Activated naive CD4-positive, alpha-beta T cell treated with Interleukin-2 at 50 U/mL for 16 hours (primary cell): Measurements from ENCODE around the gene ACTR6.
"Not testable (repeated sequence)": the region's sequence is repeated elsewhere in the genome, so short reads cannot be mapped to it uniquely, and the experiment has no call there.

Experiments used
- DNase-seq: peaks from one replicate; pipeline ENCODE4 v3.0.0-alpha.2; 2020

Gene ACTR6

DNA sequence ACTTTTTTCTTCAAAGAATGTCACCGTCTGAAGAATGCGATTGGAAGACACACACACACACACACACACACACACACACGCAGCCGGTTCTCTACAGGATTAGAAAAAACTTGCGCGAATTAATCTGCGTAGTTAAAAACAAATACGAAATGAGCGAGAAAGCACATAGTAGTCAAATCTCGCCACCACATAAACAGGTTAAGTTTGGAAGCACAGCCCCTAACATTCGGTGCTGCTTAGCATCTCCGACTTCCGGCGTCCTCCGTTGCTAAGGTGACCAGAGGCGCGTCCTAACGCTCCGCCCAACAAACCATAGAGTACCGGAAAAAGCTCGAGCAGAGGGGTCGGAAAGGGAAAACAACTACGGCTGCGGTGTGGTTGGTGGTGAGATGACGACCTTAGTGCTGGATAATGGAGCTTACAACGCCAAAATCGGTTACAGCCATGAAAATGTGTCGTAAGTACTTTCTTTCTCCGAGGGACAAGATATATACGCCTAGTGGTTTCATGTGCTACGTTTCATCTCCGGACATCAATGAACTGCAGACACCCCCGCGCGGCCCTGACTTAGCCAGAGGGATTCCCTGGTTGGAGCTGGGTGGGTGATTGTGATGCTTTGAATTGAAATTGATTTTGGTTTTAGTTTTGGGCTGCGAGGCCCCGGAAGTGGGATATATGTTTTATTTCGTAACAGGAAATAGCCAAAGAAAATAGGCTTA lies at the start of gene ACTR6:
Gene ACTR6 (plus strand): TSS at position 353 of the 719 bp plus-strand sequence. CDS start 37 bp downstream, at position 390.
- peak; percentile 97 for DNase-seq

DNA sequence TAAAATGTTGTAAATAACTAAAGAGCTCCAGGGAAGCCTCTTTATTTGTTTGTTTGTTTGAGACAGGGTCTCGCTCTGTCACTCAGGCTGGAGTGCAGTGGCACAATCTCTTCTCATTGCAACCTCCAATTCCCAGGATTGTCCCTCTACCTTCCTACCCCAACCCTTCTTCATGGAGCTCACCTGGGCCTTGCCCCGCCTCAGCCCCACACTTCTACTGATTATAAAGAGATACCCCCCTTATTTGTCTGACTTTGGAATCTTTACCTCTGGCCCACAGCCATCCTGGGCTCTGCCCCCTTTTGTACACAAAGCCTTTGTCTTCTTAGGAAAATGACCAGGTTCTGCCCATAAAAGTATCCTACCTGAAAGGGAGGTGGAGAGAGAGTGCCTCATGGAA lies 48.8 kb upstream of the ACTR6 start:
- DNase-seq = no peak

DNA sequence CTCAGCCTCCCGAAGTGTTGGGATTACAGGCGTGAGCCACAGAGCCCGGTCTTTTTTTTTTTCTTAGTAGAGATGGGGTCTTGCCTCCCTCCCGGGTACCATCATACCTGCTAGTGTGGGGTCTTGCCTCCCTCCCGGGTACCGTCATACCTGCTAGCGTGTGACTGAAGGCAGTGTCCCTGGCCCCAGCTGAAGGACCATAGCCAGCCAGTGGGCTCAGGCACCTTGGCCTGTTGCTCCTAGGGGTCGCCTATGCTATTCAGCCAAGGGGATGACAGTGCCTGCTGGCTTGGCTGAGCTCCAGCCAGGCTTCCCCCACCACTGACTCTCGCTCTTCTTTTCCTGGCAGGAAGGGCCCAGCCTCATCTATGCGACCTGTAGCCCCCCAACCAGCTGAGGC lies 47.5 kb upstream of the ACTR6 start:
- DNase-seq = no peak

DNA sequence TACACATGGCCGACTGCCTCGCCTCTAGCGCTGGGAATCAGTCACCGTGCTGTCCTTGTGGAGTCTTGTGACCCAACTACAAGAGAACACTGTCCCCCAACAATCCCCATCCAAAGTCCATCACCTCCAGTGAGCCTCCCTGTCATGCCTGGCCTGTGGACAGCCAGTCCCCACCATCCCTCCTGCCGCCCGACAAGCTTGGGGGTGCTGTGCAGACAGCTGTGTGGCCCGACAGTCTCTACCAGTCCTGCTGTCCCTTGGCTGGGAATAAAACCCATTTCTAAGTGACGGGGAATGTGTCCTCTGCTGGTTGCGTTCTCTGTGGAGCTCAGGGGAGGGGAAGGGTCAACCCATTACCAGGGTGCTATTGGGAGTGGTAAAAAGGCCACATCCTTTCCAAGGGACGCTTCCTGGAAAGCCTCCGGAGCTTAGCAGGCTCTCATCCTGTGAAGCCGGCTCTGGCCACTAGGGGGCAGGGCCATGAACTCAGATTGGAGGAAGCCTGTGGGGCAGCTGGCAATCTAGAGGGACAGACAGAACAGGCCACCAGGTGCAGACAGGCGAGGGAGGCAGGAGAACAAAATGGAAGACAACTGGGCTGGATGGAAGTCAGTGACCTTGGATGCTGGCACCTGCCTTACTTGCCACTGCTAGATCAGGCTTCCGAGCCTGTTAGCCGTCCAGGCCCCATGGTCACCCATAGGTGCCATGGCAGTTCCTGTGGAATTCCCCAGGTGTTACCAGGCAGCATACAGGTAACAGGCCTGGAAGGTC lies 46.0 kb upstream of the ACTR6 start:
- peak; percentile 79 for DNase-seq

DNA sequence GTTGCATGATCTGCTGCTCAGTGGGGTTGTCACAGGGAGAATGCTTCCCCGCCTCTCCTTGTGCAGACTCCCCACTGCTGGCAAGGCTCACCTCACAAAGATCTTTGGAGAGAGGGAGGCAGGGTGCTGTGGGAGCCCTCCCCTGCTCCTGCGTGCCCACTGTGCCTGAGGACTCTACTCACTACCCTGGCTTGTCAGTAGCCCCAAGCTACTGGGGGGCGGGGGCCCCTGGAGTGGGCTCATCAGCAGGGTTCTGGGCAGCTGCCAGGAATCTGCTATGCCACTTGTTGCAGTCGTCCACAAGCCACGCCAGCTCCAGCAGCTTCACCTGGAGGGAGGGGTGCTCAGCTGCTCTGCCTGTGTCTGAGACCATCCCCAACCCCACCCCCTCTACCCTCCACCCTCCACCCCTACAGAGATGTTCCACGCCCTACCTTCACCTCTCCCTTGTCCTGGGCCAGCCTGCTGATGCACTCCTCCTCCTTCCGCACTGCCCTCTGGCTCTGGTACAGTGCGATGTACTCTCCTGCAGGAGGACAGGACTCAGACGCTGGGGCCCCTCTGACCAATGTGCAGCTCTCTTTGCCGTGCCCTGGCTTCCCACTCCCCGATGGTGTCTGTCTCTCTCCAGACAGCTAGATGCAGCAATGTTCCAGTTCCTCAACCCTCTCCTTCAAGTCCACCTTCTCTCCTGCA lies 43.7 kb upstream of the ACTR6 start:
- no peak for DNase-seq

DNA sequence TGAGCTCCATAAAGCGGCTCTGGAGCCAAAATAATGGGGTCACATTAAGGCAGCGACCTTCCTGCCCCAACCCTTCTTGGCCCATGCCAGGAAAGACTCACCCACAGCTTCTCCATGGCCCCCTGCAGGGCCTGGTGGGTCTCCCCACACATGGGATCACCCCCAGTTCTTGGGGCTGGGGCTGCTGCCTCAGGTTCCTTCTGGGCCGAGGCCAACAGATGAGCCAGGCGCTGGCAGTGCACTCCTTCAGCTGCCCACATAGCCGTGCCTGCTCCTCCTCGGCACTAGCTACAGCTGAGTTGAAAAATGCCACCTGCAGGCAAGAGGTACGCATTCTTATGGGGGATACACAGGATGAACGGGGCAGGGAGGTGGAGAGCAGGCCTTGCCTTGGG lies 43.2 kb upstream of the ACTR6 start:
- no peak for DNase-seq

DNA sequence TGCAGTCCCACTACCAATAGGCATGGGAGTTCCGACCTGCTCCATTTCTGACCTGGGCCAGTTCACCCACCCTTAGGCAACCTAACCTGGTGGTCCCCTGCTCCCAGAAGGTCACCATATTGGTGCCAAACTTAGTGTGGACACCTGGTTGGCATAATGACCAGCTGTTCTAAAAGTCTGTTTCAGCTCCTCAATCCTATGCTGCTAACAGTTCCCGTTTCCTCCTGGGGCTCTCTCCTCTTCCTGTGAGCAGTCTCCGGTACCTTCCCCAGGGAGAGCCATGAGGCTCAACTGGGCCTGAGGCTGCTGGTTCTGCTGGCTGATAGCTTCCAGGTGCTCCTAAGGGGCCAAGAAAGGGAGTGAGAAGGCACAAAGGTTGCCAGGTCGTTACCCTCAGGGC lies 42.1 kb upstream of the ACTR6 start:
- no peak for DNase-seq

DNA sequence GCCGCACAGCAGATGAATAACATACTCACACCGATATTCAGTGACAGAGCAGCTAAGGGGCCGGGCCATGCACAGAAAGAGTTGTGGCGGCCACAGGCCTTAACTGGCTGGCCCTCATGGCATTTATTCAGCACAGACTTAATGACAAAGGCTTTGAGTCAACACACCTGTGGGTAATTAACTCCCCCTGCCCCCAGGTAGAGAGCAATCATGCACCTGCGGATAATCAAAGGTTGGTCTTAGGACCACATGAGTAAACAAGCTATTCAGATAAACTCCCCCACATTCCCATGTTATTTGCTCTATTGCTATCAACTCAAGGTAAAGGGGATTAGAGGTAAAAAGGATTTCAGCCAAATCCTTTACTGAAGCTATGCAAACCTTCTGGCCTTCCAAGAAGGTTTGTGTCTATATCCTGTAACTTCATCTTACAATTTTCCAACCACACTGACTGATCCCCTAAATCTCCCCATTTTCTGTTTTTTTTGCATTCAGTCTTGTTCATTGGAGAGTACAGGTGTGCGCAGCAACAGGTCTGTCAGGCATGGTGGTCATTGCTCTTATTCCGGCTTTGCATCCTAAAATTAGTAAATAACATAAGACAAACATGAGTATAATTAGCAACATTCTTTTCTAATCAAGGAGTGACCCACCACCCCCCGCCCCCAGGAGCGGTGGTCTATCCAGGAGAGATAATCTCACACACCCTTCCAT lies 41.1 kb upstream of the ACTR6 start:
- no peak for DNase-seq

DNA sequence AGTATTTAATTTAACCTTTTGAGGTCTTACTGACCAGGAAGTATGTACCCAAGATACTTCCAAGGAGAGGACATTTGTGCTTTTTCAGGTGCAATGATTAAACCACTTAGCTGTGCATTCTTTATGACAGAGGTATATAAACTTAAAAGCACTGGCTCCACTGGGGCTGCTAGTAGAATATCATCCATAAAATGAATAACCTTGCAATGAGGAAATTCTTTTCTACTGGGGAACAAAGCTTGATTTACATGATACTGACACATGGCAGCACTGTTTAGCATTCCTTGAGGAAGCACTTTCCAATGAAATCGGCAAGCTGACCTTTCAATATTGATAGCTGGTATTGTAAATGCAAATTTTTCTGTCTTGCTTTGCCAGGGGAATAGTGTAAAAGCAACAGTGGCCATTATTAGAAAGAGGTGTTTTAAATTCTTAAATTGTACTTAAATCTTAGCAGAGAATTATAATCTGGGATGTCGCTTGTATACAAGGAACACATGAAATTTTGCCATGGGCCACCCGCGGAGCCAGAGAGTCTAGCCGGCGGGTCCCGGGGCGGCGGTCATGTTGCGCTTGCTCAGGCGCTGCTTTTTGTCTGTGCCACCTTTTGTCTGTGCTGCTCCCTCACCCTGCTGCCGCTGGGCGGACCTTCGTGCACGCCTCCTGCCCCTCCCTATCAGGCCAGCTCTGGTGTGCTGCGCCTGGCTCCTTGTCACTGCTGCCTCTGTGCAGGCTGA lies 37.0 kb upstream of the ACTR6 start:
- DNase-seq = peak; percentile 73

DNA sequence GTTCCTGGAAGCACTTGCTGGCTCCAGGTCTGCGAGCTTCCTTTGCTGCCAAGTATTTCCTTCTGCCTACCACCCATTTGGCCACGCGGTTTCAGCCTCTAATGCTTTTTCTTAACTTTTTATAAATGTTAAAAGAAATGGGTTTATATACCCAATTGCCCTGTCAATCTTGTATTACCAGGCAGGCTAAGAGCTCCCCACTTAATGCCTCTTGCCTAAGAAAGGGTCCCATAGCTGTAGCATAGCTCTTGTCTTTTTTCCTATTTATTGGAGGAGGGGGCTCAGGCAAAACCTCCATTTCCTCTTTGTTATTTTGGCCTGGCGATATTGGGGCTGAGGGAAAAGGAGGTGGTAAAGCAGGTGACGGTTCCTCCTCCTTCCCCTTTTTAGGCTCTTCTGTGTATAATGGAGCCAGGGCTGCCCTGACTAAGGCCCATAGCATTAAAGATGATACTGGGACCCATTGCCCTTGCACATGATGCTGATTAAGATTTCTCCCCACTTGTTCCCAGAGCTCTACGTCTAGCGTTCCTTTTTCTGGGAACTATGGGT lies 36.4 kb upstream of the ACTR6 start:
- no peak for DNase-seq

DNA sequence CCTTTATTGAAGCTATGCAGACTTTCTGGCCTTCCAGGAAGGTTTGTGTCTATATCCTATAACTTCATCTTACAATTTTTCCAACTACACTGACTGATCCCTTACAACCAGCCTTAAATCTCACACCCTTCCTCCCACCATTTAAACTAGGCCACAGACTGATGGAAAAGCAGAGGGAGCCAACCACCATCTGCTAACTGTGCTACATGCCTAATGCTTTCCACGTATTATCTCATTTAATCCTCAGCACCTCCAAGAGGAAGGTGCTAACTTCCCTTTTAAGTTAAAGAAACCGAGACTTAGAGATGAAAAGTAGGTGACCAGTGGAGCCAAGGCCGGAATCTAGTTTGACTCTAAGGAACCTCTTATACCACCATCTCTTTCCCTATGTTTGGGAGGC lies 35.3 kb upstream of the ACTR6 start:
- no peak for DNase-seq

DNA sequence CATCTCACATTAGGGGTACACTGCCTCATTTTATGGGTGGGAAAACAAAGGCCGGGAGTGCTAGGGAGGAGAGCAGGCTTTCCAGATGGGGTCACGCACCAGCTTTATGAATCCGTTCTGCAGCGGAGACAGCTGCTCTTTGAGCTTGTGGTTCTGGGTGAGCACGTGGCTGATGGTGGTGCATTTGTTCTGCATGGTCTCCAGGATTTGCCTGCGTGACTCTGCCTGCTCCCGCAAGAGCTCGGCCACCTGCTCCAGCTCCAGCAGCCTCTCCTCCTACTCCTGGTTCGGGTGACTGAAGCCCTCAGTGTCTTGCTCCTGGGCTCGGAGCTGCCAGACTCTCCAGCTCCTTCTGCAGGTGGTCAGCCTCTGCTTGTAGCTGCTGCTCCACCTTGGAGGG lies 34.4 kb upstream of the ACTR6 start:
- DNase-seq = no peak

DNA sequence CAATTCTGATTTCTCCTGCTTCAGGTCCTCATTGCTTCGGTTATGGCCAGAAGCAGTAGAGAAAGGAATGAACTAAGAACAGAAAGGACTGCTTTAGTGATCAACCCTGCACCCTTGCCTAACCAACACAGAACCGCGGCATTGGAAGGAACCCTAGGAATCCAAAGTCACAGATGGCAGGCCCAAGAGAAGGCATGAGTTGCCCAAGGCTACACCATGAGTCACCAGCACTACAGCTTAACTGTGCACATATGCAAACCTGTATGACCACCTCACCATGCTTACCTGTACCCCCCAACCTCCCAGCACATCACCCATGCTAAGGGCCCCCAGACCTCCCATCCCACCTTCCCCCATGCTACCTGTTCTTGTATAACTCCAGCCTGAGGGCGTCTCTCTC lies 32.1 kb upstream of the ACTR6 start:
- DNase-seq = no peak

DNA sequence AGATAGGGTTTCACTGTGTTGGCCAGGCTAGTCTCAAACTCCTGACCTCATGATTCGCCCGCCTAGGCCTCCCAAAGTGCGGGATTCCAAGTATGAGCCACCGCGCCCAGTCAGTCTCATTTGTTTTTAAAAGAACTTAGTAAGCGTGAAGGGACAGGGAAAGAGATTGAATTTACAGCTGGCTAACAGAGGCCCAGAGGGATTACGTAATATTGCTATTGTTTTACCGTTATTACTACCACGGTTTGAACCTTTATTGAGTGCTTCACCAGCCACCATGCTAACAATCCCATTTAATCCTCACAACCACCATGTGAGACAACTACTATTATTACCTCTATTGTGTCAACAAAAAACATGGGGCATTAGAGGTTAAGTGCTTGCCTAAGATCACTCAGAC lies 31.3 kb upstream of the ACTR6 start:
- no peak for DNase-seq

DNA sequence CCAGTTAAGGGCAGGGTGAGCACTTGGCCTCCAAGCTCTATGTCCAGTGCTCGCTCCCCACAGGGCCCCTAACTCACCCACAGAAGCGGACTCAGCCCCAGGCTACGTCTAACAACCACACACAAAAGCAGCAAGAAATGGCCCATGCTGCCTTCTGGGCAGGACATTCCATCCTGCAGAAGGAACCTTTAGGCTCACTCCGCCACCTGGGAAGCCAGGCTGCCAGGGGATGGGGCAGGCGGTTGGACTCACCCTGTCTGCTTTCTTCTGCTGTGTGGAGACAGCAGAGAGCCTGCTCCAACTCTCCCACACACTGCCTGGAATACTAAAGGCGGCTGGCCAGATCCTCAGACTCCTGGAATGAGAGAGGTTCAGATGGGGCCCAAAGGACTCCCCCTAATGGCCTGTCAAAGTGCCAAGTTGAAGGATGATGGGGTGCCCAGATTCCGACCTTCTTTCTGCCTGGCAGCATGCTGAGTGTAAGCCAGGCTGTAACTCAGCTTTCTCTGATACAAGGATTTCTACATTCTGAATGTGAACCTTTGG lies 30.2 kb upstream of the ACTR6 start:
- DNase-seq = no peak

DNA sequence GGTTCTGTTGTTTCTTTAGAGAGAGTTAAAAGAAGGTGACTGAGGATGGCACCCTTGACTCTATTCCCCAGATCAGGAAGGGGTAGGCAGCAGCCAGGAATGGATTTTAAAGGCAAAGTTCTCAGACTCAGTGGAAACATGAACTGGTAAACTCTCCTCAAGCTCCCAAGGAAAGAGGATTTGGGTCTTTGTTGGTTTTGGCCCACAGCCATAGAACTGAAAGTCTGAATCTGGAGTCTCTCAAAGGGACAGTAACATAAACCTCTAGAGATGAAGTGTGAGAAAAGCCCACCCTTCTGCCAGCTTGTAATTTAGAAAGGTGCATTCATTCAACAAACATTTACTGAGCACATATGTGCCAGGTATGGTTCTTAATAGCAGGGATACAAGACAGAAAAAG lies 29.4 kb upstream of the ACTR6 start:
- no peak for DNase-seq

DNA sequence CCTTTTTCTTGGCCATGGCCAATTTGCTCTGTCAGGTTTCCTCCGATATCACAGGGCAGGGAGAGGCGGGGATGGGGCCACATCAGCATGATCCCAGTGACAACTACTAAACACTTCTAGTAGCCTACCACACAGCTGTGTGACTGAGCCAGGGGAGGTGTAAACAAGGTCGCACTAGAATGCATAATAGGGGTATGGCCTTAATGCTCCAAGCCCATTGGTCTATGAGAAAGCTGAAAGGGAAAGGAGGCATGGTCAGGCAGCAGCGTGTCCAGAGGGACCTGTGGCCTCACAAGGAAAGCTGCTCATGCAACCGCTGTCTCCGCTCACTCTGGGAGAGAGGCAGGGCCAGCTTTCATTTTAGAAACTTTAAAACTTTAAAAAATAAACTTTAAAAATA lies 27.5 kb upstream of the ACTR6 start:
- DNase-seq = no peak

DNA sequence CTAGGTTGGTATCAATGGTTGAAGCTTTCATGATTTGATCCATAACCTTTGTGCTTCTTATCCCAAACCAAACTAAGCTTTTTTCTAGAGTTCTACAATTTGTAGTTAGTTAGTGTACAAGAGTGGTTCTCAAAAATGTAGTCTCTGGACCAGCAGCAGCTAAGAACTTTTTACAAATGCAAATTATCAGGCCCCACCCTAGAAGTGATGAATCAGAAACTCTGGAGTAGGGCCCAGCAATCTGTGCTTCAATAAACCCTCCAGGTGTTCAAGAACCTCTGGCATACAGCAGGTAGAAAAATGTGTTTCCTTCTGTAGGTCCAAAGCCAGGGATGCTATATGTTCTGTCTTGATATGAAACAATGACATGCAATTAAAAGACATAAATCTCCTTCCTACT lies 26.1 kb upstream of the ACTR6 start:
- no peak for DNase-seq

DNA sequence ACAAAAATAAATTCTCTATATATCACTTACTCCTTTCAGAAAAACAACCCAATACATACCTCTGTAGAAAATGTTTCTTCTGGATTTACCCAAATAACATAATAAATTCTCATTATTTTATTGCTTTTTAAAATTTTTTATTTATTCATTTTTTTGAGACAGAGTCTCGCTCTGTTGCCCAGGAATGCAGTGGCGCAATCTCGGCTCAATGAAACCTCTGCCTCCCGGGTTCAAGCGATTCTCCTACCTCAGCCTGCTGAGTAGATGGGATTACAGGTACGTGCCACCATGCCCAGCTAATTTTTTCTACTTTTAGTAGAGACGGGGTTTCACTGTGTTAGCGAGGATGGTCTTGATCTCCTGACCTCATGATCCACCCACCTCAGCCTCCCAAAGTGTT lies 24.1 kb upstream of the ACTR6 start:
- not testable (repeated sequence) for DNase-seq

DNA sequence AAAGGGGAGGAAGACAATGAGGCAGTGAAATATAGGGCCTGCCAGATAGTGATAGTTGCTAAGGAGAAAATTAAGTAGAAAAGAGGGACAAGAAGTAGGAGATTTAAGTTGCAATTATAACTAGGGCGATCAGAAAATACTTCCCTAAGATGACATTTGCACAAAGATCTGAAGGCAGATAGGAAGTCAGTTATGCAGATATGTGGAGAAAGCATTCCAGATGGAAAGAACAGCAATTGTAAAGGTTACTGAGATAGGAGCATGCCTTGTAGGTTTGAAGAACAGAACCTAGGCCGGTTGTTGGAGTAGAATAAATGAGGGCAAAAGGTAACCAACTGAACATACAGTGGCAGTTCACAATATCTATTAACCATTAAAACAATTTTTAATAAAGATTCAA lies 21.4 kb upstream of the ACTR6 start:
- DNase-seq = no peak

DNA sequence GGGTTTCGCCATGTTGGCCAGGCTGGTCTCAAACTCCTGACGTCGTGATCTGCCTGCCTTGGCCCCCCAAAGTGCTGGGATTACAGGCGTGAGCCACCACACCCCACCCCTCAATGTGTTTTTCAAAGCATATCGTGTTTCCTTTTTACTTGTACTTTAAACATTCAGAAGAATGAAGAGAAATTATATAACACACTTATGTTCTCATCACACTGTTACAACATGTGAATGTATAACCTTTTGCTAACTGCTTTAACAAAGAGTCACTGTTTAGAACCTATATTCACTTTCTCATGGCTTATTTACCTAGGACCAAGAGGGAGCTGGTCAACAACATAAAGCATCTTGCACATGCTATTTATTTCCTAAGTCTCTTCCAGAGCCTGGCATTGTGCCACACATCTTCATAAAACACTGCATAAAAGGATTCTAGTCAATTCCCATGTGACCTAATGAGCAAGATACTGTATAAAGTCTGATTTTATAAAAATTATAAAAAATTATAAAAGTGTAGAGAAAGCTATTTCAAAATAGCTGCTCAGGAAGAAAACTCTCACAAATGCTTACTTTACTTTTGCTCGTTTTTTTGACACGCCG lies 16.0 kb upstream of the ACTR6 start:
- DNase-seq = no peak
